SU-DHL-6 (cell line): ENCODE measurements around the gene PRDM10.

ENCODE experiments used
- CTCF ChIP-seq: fragments of 200-600 bp; sonication (generic); IDR thresholded peaks from one replicate; pipeline ENCODE4 v1.5.1; 2017; ENCODE audit warnings: antibody characterized with exemption, mild to moderate bottlenecking, low read length, moderate library complexity; ENCODE audit not compliant: insufficient read depth, poor library complexity, severe bottlenecking
- EZH2phosphoT487 ChIP-seq: fragments of 200-600 bp; sonication (generic), shearing (Covaris generic); conservative IDR thresholded peaks from 2 replicates; pipeline ENCODE4 v1.6.1; 2018; ENCODE audit warnings: mild to moderate bottlenecking, antibody characterized with exemption, low read length, moderate library complexity, mixed read lengths

GRCh38 chr11:129865701-129866100 lies 136.9 kb downstream of the PRDM10 start:
- no peak for TF ChIP-seq EZH2phosphoT487
- TF ChIP-seq CTCF = no peak
